ENCODE measurements around the gene ADAM12. TPM values are rescaled to one million over a fixed set of nuclear protein-coding genes. Genes with fewer than 3 reads are reported as not detected.
"Not testable (repeated sequence)": the region's sequence is repeated elsewhere in the genome, so short reads cannot be mapped to it uniquely, and the experiment has no call there.

Gene ADAM12
- total and polyA plus RNA-seq, 5 experiments from 2014 or later, result 0.49 TPM; not detected in 4

DNA sequence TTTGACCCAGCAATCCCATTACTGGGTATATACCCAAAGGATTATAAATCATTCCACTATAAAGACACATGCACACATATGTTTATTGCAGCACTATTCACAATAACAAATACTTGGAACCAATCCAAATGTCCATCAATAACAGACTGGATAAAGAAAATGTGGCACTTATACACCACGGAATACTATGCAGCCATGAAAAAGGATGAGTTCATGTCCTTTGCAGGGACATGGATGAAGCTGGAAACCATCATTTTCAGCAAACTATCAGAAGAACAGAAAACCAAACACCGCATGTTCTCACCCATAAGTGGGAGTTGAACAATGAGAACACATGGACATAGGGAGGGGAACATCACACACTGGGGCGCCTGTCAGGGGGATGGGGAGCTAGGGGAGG lies 9.1 kb downstream of the ADAM12 start:
- H3K27me3 Mint-ChIP-seq, result peaks cover 0 to 12% (median 2%) of the 10 kb centered on the region in 5 donors
- POLR2A ChIA-PET, result not testable (repeated sequence)

DNA sequence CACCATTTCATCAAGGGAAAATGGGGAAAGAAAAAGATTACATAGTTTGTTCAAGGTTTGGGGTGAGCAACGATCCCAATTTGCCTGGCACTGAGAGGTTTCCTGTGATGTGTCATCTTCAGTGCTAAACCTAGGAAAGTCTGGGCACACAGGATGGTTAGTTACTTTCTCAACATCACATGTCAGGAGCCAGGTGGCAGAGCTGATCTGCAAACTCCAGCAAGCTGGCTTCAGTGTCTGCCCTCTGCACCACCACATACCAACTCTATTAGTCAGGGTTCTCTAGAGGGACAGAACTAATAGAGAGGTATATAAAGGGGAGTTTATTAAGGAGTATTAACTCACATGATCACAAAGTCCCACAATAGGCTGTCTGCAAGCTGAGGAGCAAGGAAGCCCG lies 11.3 kb downstream of the ADAM12 start:
- no peak overlapping the region for H3K27ac Mint-ChIP-seq
- peaks cover 0 to 35% (median 9%) of the 10 kb centered on the region in 9 donors for H3K9me3 Mint-ChIP-seq
- POLR2A ChIA-PET, result no interaction called here
- ATAC-seq (no peak), DNase-seq (no peak)
- no peak overlapping the region for H3K4me3 Mint-ChIP-seq
- peaks cover 0 to 10% (median 1%) of the 10 kb centered on the region in 3 donors for H3K36me3 Mint-ChIP-seq
- H3K27me3 Mint-ChIP-seq, result peaks cover 0 to 4% (median 0%) of the 10 kb centered on the region in 5 donors
- H3K4me1 Mint-ChIP-seq, result no peaks in the 10 kb centered on the region

More for the DNA sequence above, 9.1 kb downstream of the ADAM12 start:
- H3K4me1 Mint-ChIP-seq, H3K4me3 Mint-ChIP-seq, H3K27ac Mint-ChIP-seq, ATAC-seq, H3K36me3 Mint-ChIP-seq, DNase-seq: not testable (repeated sequence)
- H3K9me3 Mint-ChIP-seq, result peaks cover 0 to 45% (median 6%) of the 10 kb centered on the region in 9 donors

DNA sequence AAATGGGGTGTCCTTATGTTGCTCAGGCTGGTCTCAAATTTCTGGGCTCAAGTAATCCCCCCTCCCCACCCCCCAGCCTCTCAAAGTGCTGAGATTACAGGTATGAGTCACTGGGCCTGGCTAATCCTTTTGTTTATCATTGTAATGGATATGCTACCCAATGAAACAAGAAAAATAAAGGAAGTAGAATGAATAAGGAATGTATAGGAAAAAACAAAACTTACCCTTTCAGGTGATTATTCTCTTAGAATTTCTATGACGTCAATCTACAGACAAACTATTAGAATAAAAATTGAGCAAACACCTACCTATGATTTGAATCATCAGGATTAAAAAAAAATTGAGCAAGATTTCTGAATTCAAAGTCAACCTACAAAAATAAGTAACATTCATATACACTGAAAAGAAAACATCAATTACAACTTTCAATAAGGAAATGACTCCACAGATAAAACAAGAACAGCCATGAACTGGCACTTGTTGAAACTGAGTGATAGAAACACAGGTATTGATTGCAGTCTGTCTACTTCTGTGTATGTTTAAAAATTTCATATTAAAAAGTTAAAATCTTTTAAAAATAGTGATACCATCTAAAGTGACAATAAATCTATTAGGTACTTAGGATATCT lies 12.2 kb downstream of the ADAM12 start:
- Mint-ChIP-seq H3K27me3 (no peaks in the 10 kb centered on the region), H3K27ac (no peak overlapping the region), H3K4me1 (no peaks in the 10 kb centered on the region), H3K9me3 (peaks cover 0 to 35% (median 9%) of the 10 kb centered on the region in 9 donors), H3K36me3 (peaks cover 0 to 10% (median 1%) of the 10 kb centered on the region in 3 donors), H3K4me3 (no peak overlapping the region)
- POLR2A ChIA-PET, result no interaction called here
- DNase-seq (no peak), ATAC-seq (no peak)

DNA sequence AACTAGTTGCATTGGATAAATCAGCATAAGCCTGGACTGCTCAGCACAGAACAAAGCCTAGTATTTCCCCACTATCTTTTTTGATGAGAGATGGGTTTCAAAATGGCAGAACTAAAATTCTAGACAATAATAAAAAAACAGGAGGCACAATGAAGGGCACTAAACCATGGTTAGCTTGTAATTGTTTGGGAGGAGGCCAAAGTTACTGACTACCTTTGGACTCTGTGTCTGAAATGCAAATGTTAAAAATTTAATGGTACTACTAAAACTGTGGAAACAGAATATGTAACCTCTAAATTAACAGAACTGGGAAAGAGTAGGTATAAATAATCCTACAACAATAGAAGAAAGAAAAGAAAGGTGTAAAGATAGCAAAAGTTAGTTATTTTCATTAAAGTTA lies 13.0 kb downstream of the ADAM12 start:
- Mint-ChIP-seq H3K4me3 (no peak overlapping the region), H3K27ac (no peak overlapping the region), H3K9me3 (peaks cover 0 to 27% (median 9%) of the 10 kb centered on the region in 9 donors), H3K36me3 (peaks cover 0 to 10% (median 1%) of the 10 kb centered on the region in 3 donors), H3K4me1 (no peaks in the 10 kb centered on the region), H3K27me3 (no peaks in the 10 kb centered on the region)
- DNase-seq, result no peak
- POLR2A ChIA-PET, result no interaction called here
- ATAC-seq, result no peak

DNA sequence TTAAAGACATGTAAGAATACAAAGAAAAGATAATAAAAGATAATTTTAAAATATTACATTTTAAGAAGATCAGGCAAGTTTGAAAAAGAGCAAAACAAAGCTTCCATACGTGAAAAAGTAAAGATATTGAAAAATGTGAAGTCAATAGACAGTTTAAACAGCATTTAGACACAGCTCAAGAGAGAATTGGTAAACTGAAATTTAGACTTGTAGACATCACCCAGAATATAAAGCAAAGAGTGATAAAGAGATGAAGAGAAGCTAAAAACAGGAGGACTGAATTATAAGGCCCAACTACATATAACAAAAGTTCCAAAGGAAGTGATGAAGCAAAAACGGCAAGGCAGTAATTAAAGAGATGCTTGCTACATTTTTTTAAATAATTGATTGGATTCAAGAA lies 13.8 kb downstream of the ADAM12 start:
- Mint-ChIP-seq H3K27ac (no peak overlapping the region), H3K9me3 (peaks cover 0 to 25% (median 9%) of the 10 kb centered on the region in 9 donors), H3K36me3 (peaks cover 0 to 10% (median 1%) of the 10 kb centered on the region in 3 donors), H3K27me3 (no peaks in the 10 kb centered on the region), H3K4me1 (no peaks in the 10 kb centered on the region), H3K4me3 (no peak overlapping the region)
- POLR2A ChIA-PET, result no interaction called here
- DNase-seq (no peak), ATAC-seq (no peak)

DNA sequence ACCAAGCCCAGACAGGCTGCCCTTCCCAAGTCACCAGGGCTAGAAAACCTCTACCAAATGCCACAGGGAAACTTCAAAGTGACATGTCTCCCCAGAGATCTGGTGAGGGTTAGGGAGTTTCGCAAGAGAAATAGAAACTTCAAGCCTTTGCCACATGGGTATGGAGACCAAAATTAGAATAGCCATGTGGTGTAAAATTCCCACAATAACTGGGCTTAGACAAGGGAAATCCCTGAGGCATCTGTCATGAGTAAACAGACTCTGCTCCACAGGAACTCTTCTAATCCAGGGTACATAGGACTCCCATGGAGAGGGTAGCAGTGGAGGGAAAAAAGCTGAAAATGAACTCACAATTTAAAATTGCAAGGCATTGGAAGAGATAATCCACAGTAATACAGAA lies 14.3 kb downstream of the ADAM12 start:
- peaks cover 0 to 22% (median 9%) of the 10 kb centered on the region in 9 donors for H3K9me3 Mint-ChIP-seq
- H3K36me3 Mint-ChIP-seq, result peaks cover 0 to 10% (median 1%) of the 10 kb centered on the region in 3 donors
- ATAC-seq (no peak), DNase-seq (no peak)
- H3K27me3 Mint-ChIP-seq, result no peaks in the 10 kb centered on the region
- POLR2A ChIA-PET, result no interaction called here
- H3K4me3 Mint-ChIP-seq, result no peak overlapping the region
- H3K27ac Mint-ChIP-seq, result no peak overlapping the region
- no peaks in the 10 kb centered on the region for H3K4me1 Mint-ChIP-seq

DNA sequence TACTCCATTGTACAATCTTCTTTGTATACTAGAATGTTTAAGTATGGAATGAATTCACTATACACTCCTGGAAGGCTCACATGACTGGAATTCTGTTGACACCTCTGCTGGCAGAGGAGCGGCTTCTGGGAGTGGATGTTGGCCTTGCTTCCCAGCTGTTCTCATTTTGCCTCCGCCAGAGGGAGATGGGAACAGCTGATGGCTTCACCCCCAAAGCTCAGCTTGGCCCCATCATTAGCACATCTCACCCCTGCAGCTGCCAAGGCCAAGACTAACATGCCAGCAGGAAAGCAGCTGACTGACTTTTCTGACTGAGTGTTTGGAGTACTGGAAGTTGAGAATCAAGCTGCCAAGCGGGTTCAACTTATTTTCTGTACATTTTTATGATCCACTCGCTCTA lies 15.1 kb downstream of the ADAM12 start:
- peaks cover 0 to 15% (median 8%) of the 10 kb centered on the region in 9 donors for H3K9me3 Mint-ChIP-seq
- no peaks in the 10 kb centered on the region for H3K4me1 Mint-ChIP-seq
- POLR2A ChIA-PET, result no interaction called here
- no peak overlapping the region for H3K27ac Mint-ChIP-seq
- H3K4me3 Mint-ChIP-seq, result no peak overlapping the region
- ATAC-seq (no peak), DNase-seq (no peak)
- H3K27me3 Mint-ChIP-seq, result no peaks in the 10 kb centered on the region
- H3K36me3 Mint-ChIP-seq, result peaks cover 0 to 10% (median 0%) of the 10 kb centered on the region in 3 donors

DNA sequence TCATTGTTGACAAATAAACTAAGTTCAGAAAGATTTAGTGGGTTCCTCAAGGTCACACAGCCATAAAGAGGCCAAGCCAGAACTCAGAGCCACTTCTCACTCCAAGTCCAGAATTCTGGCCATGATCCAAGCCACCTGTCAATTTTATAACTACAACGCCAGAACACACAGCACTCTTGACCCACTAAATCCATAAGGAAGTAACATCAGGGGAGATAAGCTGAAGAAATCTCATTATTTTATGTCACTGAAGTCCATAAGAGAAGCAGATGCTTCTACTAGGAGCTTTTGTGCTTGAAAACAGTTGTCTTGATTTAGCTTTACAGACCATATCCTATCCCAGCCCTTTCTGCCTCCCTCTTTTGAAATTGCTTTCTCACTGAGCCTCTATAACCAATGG lies 15.9 kb downstream of the ADAM12 start:
- POLR2A ChIA-PET, result no interaction called here
- Mint-ChIP-seq H3K4me3 (no peak overlapping the region), H3K27ac (no peak overlapping the region), H3K36me3 (peaks cover 0 to 10% (median 0%) of the 10 kb centered on the region in 3 donors), H3K9me3 (peaks cover 0 to 15% (median 8%) of the 10 kb centered on the region in 9 donors), H3K27me3 (no peaks in the 10 kb centered on the region), H3K4me1 (no peaks in the 10 kb centered on the region)
- ATAC-seq (no peak), DNase-seq (no peak)

DNA sequence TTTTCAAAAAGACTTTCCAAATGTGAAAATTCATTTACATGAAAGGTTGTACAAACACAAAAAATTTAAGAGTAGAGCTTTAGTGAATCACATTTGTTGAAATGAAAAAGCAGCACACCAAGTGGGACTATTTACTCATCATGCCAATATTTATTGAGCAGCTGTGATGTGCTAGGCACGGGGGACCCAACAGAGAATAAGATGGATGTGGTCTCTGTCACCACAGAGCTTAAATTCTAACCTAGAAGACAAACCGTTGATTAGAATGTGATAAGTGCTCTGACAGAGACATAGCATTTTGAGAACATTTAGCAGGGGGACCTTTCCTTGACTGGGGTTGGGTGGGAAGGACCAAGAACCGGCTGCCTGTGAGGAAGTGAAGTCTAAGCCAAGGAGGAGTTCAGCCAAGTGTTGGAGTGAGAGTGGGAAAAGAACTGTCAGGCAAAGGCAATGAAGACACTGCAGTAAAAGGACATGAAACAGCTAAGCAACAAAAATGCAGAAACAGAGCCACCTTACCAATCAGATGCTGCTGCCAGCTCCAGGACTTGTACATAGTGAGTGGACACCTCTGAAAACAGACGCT lies 19.1 kb downstream of the ADAM12 start:
- Mint-ChIP-seq H3K4me3 (no peak overlapping the region), H3K27ac (no peak overlapping the region), H3K27me3 (peaks cover 0 to 2% (median 0%) of the 10 kb centered on the region in 5 donors), H3K4me1 (no peaks in the 10 kb centered on the region), H3K9me3 (peaks cover 0 to 6% (median 2%) of the 10 kb centered on the region in 9 donors), H3K36me3 (no peaks in the 10 kb centered on the region)
- ATAC-seq, result no peak
- DNase-seq, result no peak
- POLR2A ChIA-PET, result no interaction called here

DNA sequence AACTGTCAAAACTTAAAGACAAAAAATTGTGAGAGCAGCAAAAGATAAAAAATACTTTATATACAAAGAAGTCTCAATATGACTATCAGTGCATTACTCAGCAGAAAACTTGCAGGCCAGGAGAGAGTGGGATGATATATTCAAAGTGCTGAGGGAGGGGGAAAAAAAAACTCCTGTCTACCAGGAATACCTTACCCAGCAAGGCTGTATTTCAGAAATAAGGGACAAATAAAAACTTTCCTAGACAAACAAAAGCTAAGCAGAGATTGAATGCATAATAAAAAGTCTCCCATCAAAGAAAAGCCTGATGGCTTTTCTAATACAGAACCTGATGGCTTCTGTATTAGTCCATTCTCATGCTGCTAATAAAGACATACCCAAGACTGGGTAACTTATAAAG lies 31.1 kb downstream of the ADAM12 start:
- H3K9me3 Mint-ChIP-seq, result peaks cover 4 to 56% (median 39%) of the 10 kb centered on the region in 9 donors

DNA sequence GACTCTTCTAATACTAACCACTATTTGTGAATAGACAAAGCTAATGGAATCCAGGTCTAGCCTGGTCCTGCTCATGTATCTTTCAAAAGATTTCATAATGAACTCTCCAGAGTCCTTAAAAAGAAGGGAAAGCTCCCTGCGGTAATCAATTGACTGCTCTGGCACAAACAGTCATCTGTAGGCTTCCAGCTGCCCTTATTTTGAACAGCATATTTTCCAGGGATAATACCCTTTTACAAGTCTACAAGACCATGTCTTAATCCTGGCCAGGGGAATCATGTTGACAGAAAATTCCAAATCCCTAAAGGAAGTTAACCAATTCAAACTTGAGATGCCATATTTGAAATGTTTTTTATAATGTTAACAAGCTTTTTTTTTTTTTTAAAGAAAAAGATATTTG lies 34.6 kb downstream of the ADAM12 start:
- Mint-ChIP-seq H3K4me3 (no peak overlapping the region), H3K36me3 (peaks cover 0 to 25% (median 4%) of the 10 kb centered on the region in 3 donors), H3K27ac (no peak overlapping the region), H3K27me3 (peaks cover 0 to 18% (median 9%) of the 10 kb centered on the region in 5 donors), H3K9me3 (peaks cover 4 to 39% (median 29%) of the 10 kb centered on the region in 9 donors), H3K4me1 (no peaks in the 10 kb centered on the region)
- DNase-seq (no peak), ATAC-seq (no peak)
- POLR2A ChIA-PET, result no interaction called here

More for the DNA sequence above, 31.1 kb downstream of the ADAM12 start:
- POLR2A ChIA-PET, result no interaction called here
- peaks cover 0 to 44% (median 4%) of the 10 kb centered on the region in 3 donors for H3K36me3 Mint-ChIP-seq
- H3K27me3 Mint-ChIP-seq, result peaks cover 0 to 13% (median 6%) of the 10 kb centered on the region in 5 donors
- no peak overlapping the region for H3K4me3 Mint-ChIP-seq
- ATAC-seq (no peak), DNase-seq (no peak)
- no peaks in the 10 kb centered on the region for H3K4me1 Mint-ChIP-seq
- no peak overlapping the region for H3K27ac Mint-ChIP-seq

DNA sequence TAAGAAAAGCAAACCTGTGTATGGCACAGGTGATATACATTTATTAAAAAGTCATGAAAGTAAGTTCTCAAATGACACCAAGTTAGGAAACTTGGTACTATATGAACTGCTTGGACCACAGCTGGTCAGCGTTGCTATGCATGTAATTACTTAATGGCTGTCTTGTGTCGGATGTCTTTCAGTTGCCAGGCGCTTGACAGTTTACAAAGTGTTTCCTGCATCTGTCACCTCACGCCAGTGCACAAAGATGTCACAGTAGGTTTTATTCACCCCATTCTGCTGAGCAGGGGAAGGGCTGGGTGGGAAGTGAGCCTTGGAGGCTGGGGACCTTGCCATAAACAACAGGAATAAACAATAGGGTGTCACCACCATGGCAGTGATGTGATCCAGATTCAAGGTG lies 35.8 kb downstream of the ADAM12 start:
- Mint-ChIP-seq H3K27ac (no peak overlapping the region), H3K27me3 (peaks cover 0 to 18% (median 9%) of the 10 kb centered on the region in 5 donors), H3K36me3 (peaks cover 0 to 17% (median 4%) of the 10 kb centered on the region in 3 donors), H3K4me1 (no peaks in the 10 kb centered on the region), H3K4me3 (no peak overlapping the region), H3K9me3 (peaks cover 0 to 29% (median 22%) of the 10 kb centered on the region in 9 donors)
- ATAC-seq (no peak), DNase-seq (no peak)
- POLR2A ChIA-PET, result no interaction called here

DNA sequence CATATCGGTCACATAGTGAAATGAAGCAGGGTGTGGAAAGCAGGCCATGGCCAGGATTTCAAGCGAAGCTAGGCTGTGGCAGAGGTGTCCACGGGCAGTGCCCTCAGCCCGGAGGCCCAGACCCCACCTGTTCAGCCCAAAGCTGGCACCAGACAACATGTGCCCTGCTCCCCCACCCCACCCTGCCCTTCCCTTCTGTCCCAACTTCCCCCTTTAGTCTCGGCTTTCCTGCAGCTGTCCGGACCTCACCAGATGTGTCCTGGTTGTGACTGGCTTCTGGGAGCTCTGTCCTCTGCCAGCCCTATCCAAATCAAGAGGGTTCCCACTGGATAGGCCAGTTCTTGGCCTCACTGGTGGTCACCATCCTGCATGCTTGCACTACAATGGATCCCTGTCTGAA lies 37.3 kb downstream of the ADAM12 start:
- ATAC-seq, result no peak
- Mint-ChIP-seq H3K27ac (no peak overlapping the region), H3K27me3 (peaks cover 0 to 18% (median 10%) of the 10 kb centered on the region in 5 donors), H3K4me1 (no peaks in the 10 kb centered on the region), H3K4me3 (no peak overlapping the region), H3K9me3 (peaks cover 0 to 15% (median 10%) of the 10 kb centered on the region in 9 donors), H3K36me3 (peaks cover 0 to 3% (median 0%) of the 10 kb centered on the region in 3 donors)
- DNase-seq, result no peak
- POLR2A ChIA-PET, result no interaction called here
